PFSK-1 (cell line): ENCODE measurements around the gene PTPRN2.

ENCODE experiments used
- FOXP2 ChIP-seq: optimal IDR thresholded peaks from 2 replicates; pipeline ENCODE3; 2011; ENCODE audit warnings: borderline replicate concordance, control low read depth, inconsistent platforms; ENCODE audit not compliant: insufficient read depth; ENCODE audit errors: extremely low read length, extremely low read depth
- POLR2AphosphoS5 ChIP-seq: IDR thresholded peaks from 2 replicates; pipeline ENCODE4 v1.6.1; 2012; ENCODE audit warnings: low read depth, mild to moderate bottlenecking, control low read depth, low read length, moderate library complexity
- REST ChIP-seq, 2 experiments: IDR thresholded peaks; 2 replicates each; pipeline versions ENCODE4 v1.6.1 to v1.8.0; 2011 to 2012; ENCODE audit warnings: low read depth in 2 of 2, low read length in 2 of 2, control low read depth in 1 of 2, inconsistent platforms in 1 of 2, mild to moderate bottlenecking in 1 of 2, moderate library complexity in 1 of 2; ENCODE audit not compliant: insufficient read depth in 1 of 2
- SIN3A ChIP-seq: IDR thresholded peaks from 2 replicates; pipeline ENCODE4 v1.6.1; 2012; ENCODE audit warnings: mild to moderate bottlenecking, low read length, moderate library complexity, borderline replicate concordance; ENCODE audit not compliant: insufficient read depth
- TAF1 ChIP-seq: IDR thresholded peaks from 2 replicates; pipeline ENCODE4 v1.6.1; 2012; ENCODE audit warnings: low read length, control low read depth, borderline replicate concordance; ENCODE audit not compliant: insufficient read depth

DNA sequence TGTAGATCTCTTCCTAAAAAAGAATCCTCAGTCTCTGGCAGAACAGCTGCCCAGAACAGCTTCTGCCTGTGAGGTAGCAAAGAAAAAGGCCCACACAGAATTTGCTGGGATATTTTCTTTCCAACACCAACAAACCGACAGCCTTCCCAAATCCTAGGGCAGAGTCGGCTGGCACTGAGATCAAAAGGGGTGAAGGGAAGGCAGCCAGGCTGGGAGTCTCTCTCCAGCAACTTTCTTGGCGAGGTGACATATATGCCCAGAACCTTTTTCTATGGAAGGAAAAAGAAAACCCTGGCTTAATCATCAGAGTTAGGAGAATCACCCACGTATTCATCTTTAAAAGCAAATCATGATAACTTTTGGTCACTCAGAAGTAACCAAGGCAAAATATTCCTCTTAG is 971.2 kb downstream of the PTPRN2 start:
- TF ChIP-seq REST (IDR thresholded peaks at IDR 0.05; ENCODE audit: insufficient read depth in 1 of 2, low read depth in 2 of 2, low read length in 2 of 2) (no peak), SIN3A (no peak), TAF1 (no peak), POLR2AphosphoS5 (no peak), FOXP2 (no peak)
